Ramos (cell line): ENCODE results near the gene TMEM255B.
"Not testable (repeated sequence)": the region's sequence is repeated elsewhere in the genome, so short reads cannot be mapped to it uniquely, and the experiment has no call there.

Source experiments
- in situ Hi-C: fragments of 300-500 bp; cut with MboI; formaldehyde crosslinking; loops from one replicate; pipeline ENCODE4 v1.14.3; 2022; ENCODE audit warnings: low sequenced_read_pairs; ENCODE audit not compliant: unreplicated experiment

The TMEM255B gene

DNA sequence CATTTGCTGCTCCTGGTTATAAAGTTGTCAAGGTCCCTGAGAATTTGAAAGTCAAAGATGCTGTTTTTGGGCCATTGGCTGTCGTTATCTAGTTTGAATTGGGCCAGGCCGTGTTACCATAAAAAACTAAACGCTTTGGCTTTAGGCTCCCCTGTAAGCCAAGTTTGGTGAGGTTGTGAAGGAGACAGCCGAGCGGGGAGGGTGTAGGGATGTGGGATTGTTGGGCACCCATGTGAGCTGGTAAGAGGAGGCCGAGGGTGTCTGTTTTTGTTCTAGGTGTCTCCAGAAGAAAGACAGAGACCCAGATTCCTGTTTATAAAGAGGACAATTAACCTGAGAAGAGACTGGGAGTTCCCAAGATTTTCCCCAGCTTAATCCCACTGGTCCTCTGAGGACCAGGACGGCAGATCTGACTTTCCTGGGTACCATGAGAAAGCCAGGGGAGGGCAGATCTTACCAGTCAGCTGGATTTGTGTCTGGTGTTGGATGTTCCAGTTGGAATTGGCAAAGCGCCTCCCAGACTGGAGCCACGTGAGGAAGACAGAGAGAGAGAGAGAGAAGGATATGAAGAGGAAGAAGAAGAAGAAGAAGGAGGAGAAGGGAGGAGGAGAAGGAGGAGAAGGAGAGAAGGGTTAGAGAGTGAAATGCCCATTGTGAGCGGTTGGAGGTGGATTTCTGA, 25.1 kb downstream of the TMEM255B start:
- in situ Hi-C loops: no loop called here

DNA sequence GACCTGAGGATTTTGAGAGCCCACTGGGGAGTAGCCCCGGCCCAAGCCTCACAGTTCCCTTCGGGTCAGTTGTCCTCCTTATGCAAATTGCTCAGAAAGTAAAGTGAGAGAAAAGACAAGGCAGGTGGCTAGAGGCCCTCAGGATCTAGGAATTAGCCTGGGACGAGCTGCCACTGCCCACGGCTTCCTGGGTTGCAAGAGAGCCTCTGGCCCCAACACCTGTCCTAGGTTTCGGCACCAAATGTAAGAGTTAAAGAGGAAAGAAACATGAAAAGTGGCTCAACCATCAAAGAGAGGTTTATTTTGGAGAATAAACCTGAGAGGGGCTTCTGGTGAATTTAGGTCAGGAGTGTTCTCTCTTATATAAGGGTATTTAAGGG, 25.6 kb downstream of the TMEM255B start:
- in situ Hi-C loops: no loop called here

DNA sequence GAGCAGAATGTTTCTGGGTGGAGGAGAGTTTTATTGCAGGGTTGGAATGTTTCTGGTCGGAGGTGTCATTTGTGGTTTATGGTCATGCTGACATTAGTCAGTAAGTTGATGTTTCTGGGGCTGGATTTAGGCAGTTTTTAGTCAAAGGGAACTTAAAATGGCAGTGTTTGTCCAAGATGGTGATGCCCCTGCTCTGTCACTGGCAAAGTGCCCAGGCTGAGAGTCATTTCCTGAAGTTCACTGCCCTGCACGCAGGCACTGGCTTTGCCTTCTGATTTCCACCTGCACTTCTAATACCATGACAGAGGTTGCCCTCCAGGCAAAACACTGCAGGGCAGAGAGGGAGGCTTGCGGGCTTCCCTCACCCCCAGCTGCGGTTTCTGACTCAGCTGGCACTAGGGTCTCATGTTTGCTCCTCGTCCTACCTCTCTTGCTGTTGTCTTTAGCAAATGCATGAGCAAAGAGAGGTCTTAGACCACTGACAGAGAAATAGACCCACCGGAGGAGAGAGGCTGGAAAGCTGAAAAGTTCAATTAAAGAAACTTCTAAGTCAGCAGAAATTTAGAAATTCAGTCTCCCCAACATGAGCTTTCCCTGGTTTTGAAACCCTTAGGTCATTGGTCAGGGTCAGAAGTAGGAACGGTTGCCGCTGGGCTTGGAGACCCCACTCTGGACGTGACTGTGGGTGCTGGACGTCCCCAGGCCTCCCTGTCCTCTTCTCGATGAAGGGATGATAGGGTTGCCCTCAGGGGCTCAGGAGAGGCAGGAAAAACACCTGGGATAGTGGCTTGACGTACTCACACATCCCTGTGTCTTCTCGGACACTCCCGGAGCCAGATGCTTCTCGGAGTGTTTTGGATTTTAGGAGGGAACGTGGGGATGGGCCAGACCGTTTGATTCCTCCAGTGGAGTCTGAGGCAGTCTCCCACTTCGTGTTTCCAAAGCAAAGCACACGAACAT, 26.3 kb downstream of the TMEM255B start:
- in situ Hi-C loops: no loop called here

DNA sequence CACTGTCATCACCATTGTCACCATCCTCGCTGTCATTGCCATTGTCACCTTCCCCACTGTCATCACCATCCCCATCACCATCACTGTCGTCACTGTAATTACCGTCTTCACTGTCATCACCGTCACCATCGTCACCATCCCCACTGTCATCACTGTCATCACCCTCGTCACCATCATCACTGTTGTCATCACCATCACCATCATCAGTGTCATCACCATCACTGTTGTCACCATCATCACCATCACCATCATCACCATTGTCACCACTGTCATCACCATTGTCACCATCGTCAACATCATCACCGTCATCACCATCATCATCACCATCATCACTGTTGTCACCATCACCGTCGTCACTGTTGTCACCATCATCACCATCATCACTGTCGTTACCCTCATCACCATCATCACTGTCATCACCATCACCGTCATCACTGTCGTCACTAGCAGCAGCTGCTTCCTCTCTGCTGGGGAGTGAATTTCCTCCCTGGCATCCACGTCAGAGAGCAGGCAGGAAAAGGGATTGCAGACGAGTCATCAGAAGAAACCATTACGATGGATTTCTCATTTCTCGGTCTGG, 27.3 kb downstream of the TMEM255B start:
- in situ Hi-C loops: no loop called here

DNA sequence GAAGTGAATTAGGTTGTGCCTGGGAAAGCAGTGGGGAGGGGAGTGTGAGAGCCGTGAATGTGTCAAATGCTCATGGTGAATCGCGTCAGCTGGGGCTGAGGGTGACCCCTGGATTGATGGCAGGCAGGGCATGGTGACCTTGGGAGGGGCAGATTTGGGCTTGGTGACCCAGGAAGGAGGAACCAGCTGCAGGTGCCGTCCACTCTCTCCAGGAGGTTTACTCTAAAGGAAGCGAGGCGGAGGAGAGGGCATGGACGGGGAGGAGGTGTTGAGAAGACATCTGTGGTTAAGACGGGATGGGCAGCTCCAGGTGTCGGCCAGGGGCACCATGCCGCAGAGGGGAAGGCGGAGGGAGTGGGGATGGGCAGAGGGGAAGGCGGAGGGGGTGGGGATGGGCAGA, 28.7 kb downstream of the TMEM255B start:
- in situ Hi-C loops: no loop called here

DNA sequence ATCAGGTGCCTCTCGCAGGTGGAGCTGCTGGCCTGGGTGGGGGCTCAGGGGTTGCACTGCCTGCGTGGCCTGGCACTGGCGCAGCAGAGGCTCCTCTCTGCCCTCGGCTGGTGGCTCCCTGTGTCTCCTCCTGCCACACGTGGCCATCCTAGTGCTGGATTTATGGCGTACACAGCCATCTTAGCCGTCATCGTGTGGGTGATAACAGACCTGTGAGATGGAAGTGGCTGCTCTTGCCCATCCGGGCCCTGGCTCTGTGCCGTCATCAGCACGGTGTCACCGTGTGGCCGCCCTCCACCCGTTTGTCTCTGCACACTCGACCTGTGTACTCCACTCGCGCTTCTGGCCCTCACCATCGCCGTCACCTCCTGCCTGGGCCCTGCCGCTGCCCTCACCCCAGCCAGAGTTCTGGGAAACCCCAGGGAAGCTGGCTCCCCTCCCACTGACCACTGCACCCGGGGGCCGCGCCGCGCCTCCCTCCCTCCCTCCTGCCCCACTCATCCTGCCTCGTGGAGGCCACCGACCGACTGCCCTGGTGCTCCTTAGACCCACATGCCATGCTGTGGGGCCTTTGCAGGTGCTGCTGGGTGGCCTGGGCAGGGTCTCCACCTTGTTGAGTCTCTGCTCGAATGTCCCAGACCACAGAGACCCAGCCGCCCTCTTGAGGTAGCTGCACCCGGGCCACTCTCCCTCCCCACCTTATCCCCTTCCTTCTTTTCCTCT, 29.5 kb downstream of the TMEM255B start:
- in situ Hi-C loops: no loop called here

DNA sequence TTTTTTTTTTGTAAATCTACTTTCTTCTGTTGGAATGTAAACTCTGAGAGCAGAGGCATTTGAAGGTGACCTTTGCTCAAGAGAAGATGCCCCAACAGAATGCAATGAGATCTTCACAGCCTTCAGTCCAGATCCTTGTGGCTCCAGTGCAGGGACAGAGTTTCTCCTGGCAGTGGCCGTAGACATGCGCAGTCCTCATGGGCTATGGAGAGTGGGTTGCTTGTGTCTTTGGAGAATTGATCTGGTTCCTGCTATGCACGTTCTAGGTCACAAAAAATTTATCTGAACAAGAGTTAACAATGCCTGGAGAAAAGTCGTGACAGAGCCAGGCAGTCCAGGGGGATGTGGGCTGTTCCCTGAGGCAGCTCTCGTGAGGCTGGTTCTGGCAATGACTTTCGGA, 30.1 kb downstream of the TMEM255B start:
- in situ Hi-C loops: no loop called here

DNA sequence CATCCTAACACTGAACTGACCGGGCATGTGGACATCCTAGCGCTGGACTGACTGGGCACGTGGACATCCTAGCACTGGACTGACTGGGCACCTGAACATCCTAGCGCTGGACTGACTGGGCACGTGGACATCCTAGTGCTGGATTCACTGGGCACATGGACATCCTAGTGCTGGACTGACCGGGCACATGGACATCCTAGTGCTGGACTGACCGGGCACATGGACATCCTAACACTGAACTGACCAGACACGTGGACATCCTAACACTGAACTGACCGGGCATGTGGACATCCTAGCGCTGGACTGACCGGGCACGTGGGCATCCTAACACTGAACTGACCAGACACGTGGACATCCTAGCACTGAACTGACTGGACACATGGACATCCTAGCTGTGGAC, 30.9 kb downstream of the TMEM255B start:
- in situ Hi-C loops: not testable (repeated sequence)

DNA sequence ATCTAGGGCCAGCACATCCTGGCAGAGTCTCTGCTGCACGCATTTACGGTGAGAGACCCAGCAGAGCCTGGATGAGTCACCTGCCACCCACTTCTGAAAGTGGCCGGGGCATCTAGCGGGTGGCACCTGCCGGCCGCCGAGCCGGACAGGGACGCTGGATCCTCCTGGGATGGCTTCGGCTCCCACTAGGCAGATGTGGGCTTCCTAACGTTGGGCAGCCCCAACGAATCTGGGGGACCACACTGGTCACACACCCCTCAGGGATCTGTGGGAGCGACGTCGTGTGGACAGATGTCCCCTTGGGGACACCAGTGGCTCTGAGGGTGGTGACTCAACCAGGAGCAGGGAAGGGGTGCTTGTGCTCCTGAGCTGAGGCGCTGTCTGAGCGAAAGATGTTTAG, 32.2 kb downstream of the TMEM255B start:
- in situ Hi-C loops: no loop called here

DNA sequence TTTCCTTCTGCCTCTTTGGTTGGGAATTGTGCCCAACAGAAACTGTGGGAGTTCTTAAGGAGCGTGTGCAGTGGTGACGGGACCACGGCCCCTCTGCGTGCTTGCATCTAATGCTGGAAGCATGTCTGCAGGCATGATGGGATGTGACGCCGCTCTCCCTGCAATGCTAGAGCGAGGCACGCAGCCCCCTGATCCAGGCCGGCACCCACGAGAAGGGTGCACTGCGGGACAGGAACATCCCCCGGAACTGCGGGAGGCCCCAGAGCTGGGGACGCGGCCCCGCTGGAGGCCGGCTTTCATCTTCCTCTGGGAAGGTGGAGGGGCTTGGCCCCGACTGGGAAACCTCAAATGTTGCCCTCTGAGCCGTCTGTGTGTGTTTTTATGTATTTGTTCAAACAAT, 32.7 kb downstream of the TMEM255B start:
- in situ Hi-C loops: no loop called here

DNA sequence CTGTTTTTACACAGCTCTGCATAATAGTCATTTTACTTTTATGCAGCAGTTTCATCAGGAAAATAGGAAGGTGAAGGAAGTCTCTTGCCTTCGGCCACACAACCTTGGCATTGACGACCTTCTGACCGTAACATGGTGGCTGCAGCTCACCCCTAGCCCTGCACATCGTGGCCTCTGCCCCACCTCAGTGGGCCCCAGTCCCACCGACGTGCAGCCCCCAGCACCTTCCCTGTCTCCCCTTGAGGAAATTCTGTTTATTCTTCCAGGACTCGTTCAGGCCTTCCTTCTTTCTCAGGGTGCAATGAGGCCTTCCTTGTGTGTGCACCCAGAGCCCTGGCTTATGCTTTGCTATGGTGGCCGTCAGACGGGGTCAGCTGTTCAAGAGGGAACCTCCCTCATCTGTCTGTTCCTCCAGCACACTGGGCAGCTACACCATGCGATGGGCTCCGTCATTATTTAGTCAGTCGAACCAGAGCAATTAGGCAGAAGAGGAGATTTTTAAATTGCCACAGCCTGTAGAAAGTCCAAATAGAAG, 33.3 kb downstream of the TMEM255B start:
- in situ Hi-C loops: no loop called here

DNA sequence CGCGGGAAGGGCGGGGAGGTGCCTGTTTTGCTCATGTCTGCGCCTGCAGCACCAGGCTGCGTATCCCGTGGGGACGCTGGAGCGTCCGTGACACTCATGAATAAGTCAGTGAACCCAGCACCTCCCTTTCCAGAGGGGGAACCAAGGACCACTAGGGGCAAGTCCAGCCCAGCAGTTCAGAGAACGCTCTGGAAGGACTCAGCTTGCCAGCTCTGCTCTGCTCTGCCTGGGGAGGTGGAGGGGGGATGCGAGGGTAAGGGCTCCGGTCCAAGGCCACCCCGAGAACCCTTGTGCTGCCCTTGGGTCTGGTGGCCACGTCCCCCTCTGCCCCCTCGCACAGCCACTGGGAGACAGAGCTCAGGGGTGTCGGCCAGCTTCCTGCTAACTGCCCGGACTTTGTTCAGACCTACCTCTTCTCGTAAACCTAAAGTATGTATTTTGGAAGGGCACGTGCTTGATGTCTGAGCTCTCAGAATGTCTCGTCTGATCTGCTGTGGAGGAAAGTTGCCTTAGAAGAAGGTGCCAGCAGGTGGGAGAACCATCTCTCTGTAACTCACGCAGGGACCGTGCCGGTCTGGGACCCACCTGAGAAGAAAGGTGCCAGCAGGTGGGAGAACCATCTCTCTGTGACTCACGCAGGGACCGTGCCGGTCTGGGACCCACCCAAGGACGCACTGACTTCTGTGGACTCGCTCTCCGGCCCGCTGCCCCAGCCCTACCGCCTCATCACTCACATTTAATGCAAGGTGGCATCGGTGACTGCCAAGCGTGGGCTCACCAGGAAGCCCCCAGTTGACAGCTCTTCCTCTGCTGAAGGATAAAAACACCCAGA, 34.1 kb downstream of the TMEM255B start:
- in situ Hi-C loops: no loop called here

DNA sequence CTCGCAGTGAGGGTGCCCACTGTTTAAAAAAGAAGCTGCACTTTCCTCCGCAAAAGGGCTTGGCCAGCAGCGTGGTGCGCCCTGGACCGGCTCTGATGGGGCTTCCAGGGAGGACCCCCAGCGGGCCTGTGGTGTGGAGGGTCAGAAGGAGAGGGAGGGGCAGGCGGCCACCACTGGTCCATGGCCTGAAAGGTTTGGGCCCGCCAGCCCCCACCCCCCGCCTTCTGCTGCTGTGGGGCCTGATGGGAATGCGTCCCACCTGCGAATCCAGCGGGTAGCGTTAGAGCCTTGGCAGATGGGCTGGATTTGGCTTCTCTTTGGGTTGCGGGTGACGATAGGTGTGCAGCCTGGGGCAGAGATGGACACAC, 34.7 kb downstream of the TMEM255B start:
- in situ Hi-C loops: no loop called here

DNA sequence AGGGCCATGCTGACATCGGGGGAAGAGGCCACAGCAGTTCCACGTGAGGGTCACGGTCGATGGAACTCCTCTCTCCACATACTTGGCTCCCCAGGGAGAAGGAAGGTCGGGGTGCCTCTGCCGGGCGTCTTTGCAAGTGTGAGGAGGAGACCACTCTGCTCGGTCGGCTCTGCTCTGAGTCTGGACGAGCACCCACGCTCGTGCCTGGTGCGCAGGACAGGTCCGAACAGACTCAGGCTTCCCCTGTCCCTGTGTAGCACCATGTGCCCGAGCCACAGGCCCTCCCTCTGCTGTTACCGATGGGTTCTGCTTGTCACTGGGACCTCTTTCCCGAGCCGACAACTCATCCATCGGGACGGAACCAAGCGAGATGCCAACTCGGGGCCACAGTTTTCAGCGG, 35.1 kb downstream of the TMEM255B start:
- in situ Hi-C loops: no loop called here

DNA sequence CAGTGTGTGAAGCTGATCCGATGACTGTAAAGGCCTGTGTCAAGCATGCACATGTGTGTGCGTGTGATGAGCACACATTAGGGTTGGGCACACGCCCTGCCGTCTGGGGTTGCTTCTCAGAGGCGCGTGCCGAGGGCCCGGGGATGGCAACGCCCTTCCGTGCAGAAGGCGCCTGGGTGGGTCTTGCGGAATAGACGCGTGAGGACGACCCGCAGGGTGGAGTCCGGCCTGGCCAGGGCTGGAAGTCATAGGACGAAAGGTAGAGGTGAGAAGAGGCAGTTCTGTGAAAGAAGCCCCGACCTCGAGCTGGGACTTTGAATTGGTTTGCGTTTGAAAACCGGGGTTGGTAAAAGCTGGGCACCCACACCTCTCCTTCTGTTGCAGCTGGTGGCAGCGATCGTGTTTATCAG, 35.7 kb downstream of the TMEM255B start:
- in situ Hi-C loops: no loop called here

DNA sequence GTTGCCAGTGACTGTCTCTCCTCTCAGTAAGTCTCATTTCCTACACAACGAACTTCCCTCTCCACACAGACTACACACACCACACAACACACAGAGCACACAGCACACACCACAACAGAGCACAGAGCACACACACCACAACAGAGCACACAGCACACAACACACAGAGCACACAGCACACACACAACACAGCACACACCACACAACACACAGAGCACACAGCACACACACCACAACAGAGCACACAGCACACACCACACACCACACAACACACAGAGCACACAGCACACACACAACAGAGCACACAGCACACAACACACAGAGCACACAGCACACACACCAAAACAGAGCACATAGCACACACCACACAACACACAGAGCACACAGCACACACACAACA, 36.3 kb downstream of the TMEM255B start:
- in situ Hi-C loops: not testable (repeated sequence)

DNA sequence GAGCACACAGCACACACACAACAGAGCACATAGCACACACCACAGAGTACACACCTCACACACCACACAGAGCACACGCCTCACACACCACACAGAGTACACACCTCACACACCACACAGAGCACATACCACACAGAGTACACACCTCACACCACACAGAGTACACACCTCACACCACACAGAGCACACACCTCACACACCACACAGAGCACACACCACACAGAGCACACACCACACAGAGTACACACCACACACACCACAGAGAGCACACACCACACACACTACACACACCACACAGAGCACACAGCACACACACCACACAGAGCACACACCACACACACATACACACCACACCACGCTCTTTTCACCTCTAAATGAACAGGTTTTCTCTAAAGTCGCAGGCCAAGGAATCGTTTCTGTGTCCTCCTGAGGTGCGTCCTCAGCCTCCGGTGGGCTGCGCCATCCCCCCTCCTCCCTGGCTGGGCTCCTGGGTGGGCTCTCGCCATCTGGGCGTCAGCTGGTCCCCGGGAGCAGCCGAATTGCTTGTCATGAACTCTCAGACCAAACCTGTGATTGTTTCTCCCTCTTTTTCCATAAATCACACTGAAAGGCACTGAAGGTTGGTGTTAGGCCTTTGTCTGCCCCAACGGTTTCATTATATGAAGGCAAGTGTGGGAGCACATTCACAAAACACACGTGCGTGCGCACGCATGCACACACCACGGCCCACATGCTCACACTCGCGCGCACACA, 37.4 kb downstream of the TMEM255B start:
- in situ Hi-C loops: no loop called here

DNA sequence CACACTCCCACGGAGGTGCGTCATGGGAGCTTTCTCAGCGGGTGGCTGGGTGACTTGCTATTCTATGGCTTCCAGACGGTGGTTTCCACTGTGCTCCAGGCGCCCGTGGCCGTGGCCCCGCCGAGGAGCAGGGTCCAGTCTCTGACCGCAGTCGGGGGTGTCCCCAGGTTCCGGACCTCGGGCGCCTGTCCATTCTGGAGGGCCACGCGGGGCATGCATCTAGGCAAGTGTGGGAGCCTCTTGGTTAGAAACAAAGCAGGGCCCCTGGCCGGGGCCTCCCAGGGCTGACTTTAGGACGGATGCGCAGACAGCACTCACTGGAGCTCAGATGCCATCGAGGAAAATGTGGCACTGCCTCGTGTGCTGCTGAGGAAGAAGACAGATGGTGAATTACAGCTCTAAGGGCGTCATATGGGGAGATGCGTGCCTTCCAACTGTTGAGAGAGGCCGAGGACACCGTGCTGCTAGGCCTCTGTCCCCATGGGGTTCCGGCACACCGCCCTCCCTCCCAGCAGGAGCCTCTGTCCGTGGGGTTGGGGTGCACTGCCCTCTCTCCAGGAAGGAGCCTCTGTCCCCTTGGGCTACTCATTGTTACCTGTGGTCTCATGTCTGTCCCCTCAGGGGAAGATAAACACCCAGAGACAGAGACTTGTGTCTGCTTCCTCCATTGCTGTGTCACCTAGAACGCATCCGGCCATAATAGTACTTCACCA, 38.1 kb downstream of the TMEM255B start:
- in situ Hi-C loops: no loop called here
